HS-27A (cell line): ENCODE measurements around the gene LOC101059915.
"Not testable (repeated sequence)": the region's sequence is repeated elsewhere in the genome, so short reads cannot be mapped to it uniquely, and the experiment has no call there.

Experiments
- DNase-seq: peaks from one replicate; pipeline ENCODE4 v3.0.0-alpha.2; 2012; ENCODE audit warnings: low read depth, missing footprints

The LOC101059915 gene

DNA sequence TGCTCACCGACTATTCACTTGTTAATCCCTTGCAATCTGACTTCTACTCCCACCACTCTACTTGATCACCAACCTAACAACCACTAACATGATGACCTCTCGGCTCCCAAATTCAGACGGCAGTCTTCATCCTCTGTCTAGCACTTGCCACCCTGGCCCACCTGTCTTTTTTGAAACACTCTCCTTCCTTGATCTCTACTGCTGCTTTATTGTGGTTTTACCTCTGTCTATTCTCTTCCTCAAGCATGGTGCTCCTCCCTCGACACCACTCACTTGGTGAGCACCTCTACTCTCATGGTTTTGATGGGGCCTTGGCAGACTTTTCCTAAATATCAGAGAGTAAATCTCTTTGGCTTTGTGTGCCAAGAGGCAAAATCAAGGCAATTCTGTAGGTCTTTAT lies 27.3 kb upstream of the LOC101059915 start:
- DNase-seq, result no peak

DNA sequence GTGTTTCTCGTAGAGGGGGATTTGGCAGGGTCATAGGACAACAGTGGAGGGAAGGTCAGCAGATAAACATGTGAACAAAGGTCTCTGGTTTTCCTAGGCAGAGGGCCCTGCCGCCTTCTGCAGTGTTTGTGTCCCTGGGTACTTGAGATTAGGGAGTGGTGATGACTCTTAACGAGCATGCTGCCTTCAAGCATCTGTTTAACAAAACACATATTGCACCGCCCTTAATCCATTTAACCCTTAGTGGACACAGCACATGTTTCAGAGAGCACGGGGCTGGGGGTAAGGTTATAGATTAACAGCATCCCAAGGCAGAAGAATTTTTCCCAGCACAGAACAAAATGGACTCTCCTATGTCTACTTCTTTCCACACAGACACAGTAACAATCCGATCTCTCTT lies 22.9 kb upstream of the LOC101059915 start:
- not testable (repeated sequence) for DNase-seq

DNA sequence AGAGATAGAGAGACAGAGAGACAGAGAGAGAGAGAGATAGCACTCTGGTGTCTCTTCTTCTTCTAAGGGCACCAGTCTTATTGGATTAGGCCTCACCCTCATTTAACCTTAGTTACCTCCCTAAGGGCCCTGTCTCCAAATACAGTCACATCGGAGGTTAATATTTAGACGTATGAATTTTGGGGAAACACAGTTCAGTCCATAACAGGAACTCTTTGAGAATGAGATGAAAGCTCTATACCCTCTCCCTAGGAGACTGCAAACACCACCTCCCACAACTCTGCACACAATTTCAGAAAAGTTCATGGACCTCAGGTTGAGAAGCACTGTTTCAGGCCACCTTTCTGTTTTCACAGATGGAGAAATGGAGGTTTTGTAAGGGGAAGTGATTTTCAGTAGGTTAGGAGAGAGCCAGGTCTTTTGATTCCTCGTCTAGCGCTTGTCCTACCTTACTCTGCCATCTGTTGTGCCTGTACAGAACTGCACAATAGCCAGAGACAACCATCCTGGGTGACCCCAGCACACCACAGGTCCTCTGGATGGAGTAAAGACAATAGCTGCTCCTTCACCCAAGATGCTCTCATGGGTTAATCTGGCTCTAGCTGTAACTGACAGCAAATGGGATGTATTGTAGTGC lies 16.9 kb upstream of the LOC101059915 start:
- DNase-seq, result no peak

DNA sequence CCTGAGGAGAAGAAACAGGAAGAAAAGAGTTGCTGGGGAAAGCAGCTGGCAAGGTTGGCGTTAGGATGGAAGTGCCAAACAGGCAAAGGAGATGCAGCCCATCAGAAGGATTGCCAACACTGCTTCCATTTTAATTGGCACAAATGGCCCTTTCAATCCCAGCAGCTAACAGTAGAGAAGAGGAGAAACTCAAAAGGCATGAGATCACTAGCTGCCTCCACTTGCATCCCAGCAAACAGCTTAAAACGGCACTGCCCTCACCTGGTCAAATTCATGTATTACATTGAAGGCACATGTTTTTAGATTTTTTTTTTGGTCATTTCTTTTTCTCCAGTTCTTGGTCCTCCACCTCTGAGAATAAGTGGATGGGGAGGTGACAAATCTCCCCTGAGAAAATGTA lies 14.9 kb upstream of the LOC101059915 start:
- DNase-seq, result no peak

DNA sequence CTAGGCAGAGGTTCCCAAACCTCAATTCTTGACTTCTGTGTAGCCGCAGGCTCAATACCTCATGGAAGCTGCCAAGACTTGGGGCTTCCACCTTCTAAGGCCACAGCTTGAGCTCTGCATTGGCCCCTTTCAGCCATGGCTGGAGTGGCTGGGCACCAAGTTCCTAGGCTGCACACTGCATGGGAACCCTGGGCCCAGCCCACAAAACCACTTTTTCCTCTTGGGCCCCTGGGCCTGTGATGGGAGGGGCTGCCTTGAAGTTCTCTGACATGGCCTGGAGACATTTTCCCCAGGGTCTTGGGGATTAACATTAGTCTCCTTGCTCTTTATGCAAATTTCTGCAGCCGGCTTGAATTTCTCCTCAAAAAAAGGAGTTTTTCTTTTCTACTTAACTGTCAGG lies 14.0 kb upstream of the LOC101059915 start:
- no peak for DNase-seq

DNA sequence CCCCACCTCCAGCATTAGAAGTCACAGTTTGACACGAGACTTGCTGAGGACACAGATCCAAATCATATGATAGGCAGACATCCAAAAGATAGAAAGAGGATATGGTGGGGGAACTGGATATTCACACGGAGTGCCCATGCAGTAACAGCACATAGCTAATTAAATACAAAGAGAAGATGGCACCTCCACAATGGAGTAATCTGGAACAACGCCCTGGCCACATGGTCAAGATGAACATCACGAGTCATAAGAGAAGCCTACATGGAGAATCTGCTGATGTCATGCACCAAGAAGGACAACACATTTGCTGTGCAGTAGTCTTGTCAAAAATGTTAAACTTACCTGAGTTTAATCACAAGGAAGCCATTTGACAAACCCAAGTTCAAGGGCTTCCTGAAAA lies 10.1 kb upstream of the LOC101059915 start:
- DNase-seq, result no peak

DNA sequence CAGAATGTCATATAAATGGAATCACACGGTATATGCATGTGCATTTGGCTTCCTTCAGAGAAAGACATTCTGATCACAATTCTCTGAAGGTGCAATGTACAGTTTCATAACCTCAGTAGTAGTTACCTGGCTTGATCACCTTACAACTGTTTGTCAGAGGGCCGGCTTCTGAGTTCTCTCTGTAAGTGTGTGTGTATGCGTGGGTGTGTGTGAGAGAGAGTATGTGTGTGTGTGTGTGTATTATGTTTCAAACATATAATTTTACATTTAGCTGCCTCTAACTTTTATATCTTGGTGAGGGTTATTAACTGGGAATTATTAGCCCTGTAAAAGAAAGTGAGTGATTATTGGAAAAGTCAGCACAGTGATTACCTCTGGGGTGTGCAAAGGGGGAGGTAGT lies 8.0 kb upstream of the LOC101059915 start:
- DNase-seq, result no peak

DNA sequence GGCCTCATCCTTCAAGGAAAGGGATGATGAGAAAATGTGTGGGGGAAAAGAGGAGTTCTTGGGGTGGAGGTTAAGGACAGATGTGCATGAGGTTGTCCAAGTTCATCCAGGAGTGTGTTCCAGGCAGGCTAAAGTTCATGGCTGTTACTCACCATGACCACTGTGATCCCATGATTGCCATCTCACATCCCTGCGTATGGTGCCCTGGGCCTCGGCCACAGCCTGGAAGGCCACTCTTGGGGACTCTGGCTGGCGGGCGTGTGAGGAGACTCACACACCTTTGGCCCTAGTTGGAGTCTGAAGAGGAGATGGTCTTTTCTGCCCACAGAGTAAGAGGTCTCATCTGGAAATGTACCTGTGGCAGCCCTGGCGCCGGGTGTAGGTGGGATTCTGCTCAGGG lies 7.4 kb upstream of the LOC101059915 start:
- DNase-seq, result no peak

DNA sequence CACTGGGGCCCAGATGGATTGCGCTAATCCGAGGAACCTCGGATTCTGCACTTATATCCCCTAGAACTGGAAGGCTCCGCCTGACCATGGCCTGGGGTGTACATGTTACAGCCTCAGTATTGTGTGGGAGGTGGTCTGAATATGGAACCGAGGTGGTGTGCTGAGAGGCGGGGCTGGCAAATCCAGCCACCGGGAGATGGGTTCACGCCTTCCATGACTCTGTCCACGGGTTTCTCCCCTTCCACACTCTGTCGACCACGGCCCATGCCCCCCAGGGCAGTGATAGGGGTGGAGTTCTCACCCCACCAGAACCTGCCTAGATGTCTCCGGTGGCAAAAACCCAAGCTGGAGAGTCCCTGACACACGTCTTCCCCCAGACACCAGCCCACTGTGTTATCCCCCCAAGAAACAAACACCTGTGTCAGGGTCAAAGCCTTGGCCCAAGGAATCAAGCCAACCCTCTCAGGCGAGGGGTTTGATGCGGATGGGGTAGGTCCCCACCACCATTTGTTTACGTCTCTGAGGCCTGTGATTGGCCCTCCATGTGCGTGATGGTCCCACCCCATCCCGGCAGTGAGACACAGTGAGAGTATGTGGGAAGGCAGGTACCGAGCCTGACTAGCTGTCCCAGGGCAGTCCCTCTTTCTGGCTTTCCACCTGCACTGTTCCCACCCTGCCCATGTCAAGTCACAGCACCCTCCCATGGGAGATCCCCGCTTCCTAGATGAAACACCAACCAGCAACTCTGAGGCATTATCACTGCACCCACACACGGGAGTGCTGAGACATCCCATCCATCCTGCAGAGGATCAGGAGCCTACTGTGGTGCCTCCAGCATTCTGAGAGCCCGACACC lies 6.6 kb upstream of the LOC101059915 start:
- no peak for DNase-seq

DNA sequence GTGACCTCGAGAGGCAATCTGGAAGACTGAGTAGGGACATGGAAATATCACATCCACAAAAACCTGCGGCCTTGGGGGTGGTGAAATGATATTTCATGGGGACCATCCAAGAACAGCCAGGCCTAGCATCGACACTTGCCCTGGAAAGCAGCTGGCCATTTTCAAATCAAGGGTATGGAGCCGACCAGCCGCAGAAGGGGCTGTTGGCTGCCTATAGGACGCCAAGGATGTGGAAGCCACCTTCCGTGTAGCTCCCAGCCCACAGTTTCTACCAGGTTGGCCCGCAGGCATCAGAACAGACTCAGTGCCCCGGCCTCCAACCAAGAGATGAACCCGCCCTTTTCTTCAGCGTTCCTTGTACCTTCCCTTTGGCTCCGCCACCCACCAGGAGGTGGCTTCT lies 5.4 kb upstream of the LOC101059915 start:
- DNase-seq, result no peak

DNA sequence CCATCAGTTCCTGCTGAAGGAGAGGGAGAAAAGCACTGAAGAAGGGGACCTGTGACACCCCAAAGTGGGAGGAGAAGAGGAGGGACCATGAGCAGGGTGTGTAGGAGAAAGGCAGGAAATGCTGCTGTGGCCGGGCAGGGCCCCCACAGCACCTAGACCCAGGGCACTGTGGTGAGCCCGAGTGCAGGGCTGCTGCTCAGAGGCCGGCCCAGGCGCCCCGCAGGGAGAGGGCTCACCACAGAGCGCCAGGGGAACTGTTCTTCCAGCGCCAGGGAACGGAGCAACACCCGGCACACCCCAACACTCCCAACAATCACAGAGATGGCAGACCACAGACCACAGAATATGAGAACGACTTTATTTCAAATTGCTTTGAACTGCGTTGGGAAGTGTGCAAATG lies 4.7 kb upstream of the LOC101059915 start:
- not testable (repeated sequence) for DNase-seq

DNA sequence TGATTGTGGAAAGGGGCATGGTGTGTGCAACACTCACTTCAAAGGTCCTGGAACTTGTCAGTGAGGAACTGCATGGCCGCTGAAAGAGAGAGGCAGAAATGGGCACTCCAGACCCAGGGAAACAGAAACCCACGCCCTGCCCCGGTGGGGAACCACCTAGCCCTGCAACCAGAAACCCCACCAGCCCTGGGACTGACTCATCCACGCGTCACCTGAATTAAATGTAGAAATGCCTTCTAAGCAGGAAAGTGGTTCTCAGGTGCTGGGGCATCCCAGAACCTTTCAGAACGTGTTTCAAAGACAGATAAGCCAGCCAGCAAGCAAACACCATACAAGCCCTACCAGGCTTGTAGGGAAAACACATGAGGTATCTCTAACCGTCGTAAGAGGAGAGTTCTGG lies 4.1 kb upstream of the LOC101059915 start:
- not testable (repeated sequence) for DNase-seq

DNA sequence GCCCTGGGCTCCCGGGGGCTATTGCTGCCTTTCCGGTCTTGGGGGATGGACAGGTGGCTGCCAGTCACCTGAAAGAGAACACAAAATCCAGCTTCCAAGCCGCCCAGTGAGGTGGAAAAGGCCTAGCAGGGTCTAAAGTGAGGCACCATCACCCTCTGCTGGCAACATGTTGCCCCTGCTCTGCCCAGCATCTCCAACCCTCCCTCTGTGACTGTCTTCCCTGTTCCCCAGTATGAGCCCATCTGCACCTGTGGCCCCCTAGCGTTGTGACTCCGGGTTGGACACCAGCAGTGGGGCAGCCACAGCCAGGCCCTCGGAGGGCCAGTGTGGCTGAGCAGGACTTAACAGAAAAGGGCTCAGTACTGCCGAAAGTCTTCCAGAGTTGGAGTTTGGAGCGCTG lies 3.1 kb upstream of the LOC101059915 start:
- not testable (repeated sequence) for DNase-seq

DNA sequence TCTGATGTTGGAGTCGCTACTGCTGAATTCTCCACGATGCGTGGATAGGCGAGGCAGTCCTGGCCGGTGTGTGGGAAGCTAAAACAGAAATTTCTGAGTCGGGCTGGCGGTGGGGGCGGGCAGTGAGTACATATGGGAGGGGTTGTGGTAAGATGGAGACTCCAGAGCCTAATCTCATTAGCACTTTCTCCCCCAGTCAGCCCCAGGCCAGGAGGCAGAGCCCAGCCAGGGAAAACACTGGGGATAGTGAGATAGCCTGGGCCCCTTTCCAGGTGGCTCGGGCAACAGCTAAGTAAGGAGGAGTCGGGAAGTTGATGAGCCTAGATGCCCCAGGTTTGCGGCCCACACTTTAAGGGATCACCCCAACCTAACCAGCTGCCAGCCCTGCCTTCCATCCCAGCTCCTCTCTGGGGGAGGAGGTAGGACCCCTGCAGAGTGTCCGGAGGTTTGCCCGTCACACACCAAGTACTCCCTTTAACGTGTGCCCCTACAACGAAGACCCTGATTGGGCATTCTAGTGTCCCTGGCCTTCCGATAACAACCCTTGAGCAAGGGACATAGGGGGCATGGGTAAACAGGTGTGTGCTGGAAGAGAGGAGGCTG lies 2.4 kb upstream of the LOC101059915 start:
- DNase-seq, result no peak

DNA sequence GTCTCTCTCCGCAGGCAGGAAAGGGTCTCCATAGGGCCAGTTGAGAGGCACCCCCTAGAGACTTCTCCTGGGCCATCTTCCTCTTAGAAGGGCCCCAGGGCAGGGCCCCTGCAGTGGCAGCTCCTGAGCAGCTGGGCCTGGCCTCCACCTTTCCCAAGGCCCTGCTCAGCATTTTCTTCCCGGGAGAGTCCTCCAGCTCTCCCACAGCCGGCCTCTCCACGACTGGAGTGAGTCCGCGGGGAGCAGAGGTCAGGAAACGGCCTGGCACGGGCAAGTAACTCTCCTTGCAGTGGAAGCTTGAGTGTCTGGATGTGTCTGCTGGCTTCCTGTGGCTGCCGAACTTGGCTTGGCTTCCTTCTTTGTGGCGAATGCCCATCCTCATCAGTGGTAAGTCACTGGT lies 1.6 kb upstream of the LOC101059915 start:
- DNase-seq, result no peak

DNA sequence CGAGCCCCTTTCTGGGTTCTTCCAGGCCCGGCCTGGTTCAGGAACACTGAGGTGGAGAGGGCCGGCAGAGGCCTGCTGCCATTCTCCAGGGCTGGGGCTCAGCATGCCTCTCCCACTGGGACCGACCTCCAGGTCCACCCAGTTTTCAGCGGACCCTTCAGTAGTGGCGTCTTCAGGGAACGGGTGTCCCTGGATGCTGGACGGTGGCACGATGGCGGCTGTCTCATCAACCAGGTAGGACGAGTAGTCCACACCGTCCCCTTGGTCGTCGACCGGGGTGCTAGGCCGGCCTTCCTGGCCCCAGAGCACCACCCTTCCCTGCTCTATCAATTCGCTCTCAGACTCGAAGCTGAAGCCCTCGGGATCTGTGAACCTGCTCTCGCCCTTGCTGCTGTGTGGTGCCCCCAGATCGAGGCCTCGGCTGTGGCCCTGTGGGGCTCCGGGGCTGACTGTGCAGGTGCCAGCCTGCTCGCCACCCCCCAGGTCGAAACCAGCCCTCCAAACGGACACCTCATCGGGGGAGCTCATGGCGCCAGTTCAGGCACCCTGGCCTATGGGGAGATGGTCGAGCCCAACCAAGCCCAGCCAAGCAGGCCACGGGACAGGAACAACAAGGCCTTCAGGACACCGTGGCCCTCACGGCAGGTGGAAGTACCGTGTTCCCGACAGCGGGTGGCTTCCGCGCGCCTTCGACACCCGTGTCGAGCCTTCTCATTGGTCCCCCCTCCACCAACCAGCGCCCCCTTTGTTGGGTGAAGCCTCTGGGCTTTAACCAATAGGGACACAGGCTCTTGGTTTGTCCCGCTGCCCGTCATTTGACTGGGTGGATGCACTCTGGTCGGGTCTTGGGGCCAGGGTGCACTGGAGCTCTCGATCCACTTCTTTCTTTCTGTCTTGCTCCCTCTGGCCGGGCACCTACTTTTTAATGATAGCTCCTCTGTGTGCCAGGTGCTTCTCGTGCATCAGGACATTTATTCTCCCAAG lies 814 bp upstream of the LOC101059915 start:
- no peak for DNase-seq

DNA sequence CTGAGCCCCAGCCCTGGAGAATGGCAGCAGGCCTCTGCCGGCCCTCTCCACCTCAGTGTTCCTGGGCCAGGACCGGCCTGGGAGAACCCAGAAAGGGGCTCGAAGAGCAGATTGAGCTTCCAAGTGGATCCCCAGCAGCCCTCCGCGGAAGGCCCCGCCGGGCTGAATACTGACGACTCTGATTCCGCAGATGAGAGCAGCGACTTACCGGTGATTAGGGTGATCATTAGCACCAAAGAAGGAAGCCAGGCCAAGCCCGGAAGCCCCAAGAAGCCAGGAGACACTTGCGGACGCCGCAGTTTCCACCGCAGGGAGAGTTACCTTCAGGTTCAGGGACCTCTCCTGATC lies 876 bp downstream of the LOC101059915 start:
- no peak for DNase-seq

DNA sequence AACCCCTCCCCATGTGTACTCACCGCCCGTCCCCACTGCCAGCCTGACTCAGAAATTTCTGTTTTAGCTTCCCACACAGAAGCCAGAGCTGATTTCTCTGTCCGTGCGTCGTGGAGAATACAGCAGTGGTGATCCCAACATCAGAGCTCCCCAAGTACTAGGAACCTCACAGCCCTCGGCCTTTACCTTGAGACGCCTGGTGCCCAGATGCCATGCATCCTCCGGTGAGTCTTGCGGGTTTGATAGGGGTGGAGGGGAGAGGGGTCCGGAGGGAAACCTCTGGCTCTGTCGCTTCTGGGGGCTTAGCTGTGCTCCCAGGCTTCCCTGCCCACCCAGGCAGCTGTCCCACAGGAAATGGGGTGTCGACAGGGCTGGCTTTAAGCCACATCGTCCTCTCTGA lies 2.1 kb downstream of the LOC101059915 start:
- DNase-seq, result no peak

DNA sequence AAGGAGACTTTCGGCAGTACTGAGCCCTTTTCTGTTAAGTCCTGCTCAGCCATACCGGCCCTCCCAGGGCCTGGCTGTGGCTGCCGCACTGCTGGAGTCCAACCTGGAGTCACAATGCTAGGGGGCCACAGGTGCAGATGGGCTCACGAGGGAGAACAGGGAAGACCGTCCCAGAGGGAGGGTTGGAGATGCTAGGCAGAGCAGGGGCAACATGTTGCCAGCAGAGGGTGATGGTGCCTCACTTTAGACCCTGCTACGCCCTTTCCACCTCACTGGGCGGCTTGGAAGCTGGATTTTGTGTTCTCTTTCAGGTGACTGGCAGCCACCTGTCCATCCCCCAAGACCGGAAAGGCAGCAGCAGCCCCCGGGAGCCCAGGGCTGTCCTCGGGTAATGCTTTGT lies 2.6 kb downstream of the LOC101059915 start:
- DNase-seq, result not testable (repeated sequence)

DNA sequence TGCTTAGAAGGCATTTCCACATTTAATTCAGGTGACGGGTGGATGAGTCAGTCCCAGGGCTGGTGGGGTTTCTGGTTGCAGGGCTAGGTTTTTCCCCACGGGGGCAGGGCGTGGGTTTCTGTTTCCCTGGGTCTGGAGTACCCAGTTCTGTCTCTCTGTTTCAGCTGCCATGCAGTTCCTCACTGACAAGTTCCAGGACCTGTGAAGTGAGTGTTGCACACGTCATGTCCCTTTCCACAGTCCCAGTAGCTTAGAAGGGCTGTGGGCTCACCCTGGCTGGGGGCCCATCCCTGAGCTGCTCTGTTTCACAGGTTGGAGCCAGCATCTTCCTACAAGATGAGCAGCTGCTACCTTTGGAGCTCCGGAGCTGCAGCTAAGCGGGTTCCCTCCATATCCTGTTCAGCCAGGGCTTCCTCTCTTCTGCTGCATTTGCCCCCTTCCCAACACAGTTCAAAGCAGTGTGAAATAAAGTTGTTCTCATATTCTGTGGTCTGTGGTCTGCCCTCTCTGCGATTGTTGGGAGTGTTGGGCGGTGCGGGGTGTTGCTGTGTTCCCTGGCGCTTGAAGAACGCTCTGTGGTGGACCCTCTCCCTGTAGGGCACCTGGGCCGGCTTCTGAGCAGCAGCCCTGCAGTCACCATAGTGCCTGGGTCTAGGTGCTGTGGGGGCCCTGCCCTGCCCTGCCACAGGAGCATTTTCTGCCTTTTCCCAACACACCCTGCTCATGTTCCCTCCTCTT lies 3.9 kb downstream of the LOC101059915 start:
- no peak for DNase-seq

DNA sequence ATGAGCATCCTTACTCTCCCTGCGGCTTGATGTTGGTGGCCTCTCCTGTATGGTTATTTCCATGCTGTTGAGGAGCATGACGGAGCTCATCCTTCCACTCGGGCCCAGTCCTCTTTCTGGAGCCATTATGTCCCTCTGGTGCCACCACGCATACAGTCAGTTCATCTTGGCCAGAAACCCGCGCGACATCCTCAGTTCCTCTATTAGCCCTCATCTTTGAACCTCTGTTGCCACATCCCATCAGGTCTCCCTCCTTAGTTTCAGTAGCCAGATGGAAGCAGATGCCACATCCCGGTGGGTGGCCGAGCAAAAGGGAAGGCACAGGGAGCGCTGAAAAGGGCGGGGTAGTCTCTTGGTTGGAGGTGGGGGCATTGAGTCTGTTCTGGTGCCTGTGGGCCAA lies 4.6 kb downstream of the LOC101059915 start:
- DNase-seq, result no peak
